HepG2 (cell line): ENCODE measurements around the gene RSBN1L. TPM values are rescaled to one million over a fixed set of nuclear protein-coding genes. Genes with fewer than 3 reads are reported as not detected.

Source experiments
- BCL3 ChIP-seq: sonication (generic); formaldehyde crosslinking; IDR thresholded peaks from 2 replicates; pipeline ENCODE4 v1.5.1; 2020; ENCODE audit warnings: mild to moderate bottlenecking, missing genetic modification reagents, moderate library complexity
- EED ChIP-seq: sonication (generic); formaldehyde crosslinking; IDR thresholded peaks from 2 replicates; pipeline ENCODE4 v1.5.0; 2020; ENCODE audit warnings: mild to moderate bottlenecking, missing genetic modification reagents
- FIP1L1 ChIP-seq: fragments of 200-400 bp; formaldehyde crosslinking; IDR thresholded peaks from 2 replicates; pipeline ENCODE4 v1.6.1; 2018; ENCODE audit warnings: low read depth, mild to moderate bottlenecking, low read length, moderate library complexity, borderline replicate concordance; ENCODE audit not compliant: insufficient read depth
- FOXK1 ChIP-seq: sonication (generic); formaldehyde crosslinking; IDR thresholded peaks from 2 replicates; pipeline ENCODE4 v1.4.0; 2020; ENCODE audit warnings: low read depth, missing genetic modification reagents, borderline replicate concordance
- GPN1 ChIP-seq: sonication (generic); formaldehyde crosslinking; IDR thresholded peaks from 2 replicates; pipeline ENCODE4 v1.5.1; 2020; ENCODE audit warnings: missing genetic modification reagents, borderline replicate concordance
- IRF1 ChIP-seq: sonication (generic); formaldehyde crosslinking; IDR thresholded peaks from 2 replicates; pipeline ENCODE4 v1.4.0; 2020; ENCODE audit warnings: low read depth, mild to moderate bottlenecking, missing genetic modification reagents
- KDM3A ChIP-seq: IDR thresholded peaks from 2 replicates; pipeline ENCODE4 v1.6.1; 2018; ENCODE audit warnings: low read depth, missing compliant biosample characterization
- KLF11 ChIP-seq: IDR thresholded peaks from 2 replicates; pipeline ENCODE4 v1.6.1; 2016; ENCODE audit warnings: missing compliant biosample characterization
- MATR3 ChIP-seq: sonication (generic); formaldehyde crosslinking; IDR thresholded peaks from 2 replicates; pipeline ENCODE4 v1.4.0; 2020; ENCODE audit warnings: missing genetic modification reagents
- MXD1 ChIP-seq: sonication (generic); formaldehyde crosslinking; IDR thresholded peaks from 2 replicates; pipeline ENCODE4 v1.4.0; 2020; ENCODE audit warnings: mild to moderate bottlenecking, missing genetic modification reagents
- NPAS2 ChIP-seq: sonication (generic); formaldehyde crosslinking; IDR thresholded peaks from 2 replicates; pipeline ENCODE4 v1.8.0; 2022; ENCODE audit warnings: mild to moderate bottlenecking, missing genetic modification reagents, borderline replicate concordance
- SMAD1 ChIP-seq: sonication (generic); formaldehyde crosslinking; IDR thresholded peaks from 2 replicates; pipeline ENCODE4 v1.4.0; 2020; ENCODE audit warnings: missing genetic modification reagents, low read depth, mild to moderate bottlenecking, borderline replicate concordance
- STAG1 ChIP-seq: sonication (generic); formaldehyde crosslinking; IDR thresholded peaks from 2 replicates; pipeline ENCODE4 v1.4.0; 2020; ENCODE audit warnings: missing genetic modification reagents
- TOE1 ChIP-seq: sonication (generic); formaldehyde crosslinking; IDR thresholded peaks from 2 replicates; pipeline ENCODE4 v1.4.0; 2020; ENCODE audit warnings: mild to moderate bottlenecking, missing genetic modification reagents
- XRCC5 ChIP-seq: fragments of 200-400 bp; formaldehyde crosslinking; optimal IDR thresholded peaks from 2 replicates; pipeline ENCODE3; 2017; ENCODE audit warnings: mild to moderate bottlenecking, low read length
- ZNF205 ChIP-seq: IDR thresholded peaks from 2 replicates; pipeline ENCODE4 v1.6.1; 2018; ENCODE audit warnings: missing biosample characterization, missing genetic modification reagents
- ZNF260 ChIP-seq: sonication (generic); formaldehyde crosslinking; IDR thresholded peaks from 2 replicates; pipeline ENCODE4 v1.4.0; 2020; ENCODE audit warnings: missing genetic modification reagents, low read depth, mild to moderate bottlenecking, borderline replicate concordance
- ZNF343 ChIP-seq: sonication (generic); formaldehyde crosslinking; IDR thresholded peaks from 2 replicates; pipeline ENCODE4 v1.4.0; 2020; ENCODE audit warnings: mild to moderate bottlenecking, missing genetic modification reagents
- ZNF383 ChIP-seq: sonication (generic); formaldehyde crosslinking; IDR thresholded peaks from 2 replicates; pipeline ENCODE4 v1.4.0; 2020; ENCODE audit warnings: missing genetic modification reagents, mild to moderate bottlenecking, borderline replicate concordance
- ZNF550 ChIP-seq: sonication (generic); formaldehyde crosslinking; IDR thresholded peaks from 2 replicates; pipeline ENCODE4 v1.4.0; 2020; ENCODE audit warnings: mild to moderate bottlenecking, missing genetic modification reagents, borderline replicate concordance
- ZNF562 ChIP-seq: sonication (generic); formaldehyde crosslinking; IDR thresholded peaks from 2 replicates; pipeline ENCODE4 v1.8.0; 2022; ENCODE audit warnings: missing genetic modification reagents, borderline replicate concordance
- ZNF670 ChIP-seq: sonication (generic); formaldehyde crosslinking; IDR thresholded peaks from 2 replicates; pipeline ENCODE4 v1.8.0; 2022; ENCODE audit warnings: mild to moderate bottlenecking, missing genetic modification reagents, borderline replicate concordance
- ZNF709 ChIP-seq: sonication (generic); formaldehyde crosslinking; IDR thresholded peaks from 2 replicates; pipeline ENCODE4 v1.5.0; 2020; ENCODE audit warnings: mild to moderate bottlenecking, missing genetic modification reagents
- ZNF740 ChIP-seq: sonication (generic); formaldehyde crosslinking; IDR thresholded peaks from 2 replicates; pipeline ENCODE4 v1.4.0; 2020; ENCODE audit warnings: missing genetic modification reagents
- ZNF775 ChIP-seq: sonication (generic); formaldehyde crosslinking; IDR thresholded peaks from 2 replicates; pipeline ENCODE4 v1.4.0; 2020; ENCODE audit warnings: missing genetic modification reagents, mild to moderate bottlenecking, moderate library complexity, borderline replicate concordance
- polyA plus RNA-seq, 8 experiments: library from polyadenylated mRNA; depleted of rRNA in 3 of 8; stranded (reverse) in 7 of 8; unstranded in 1 of 8; fragments of >200 nt; fragmentation: Illumina TruSeq in 4 of 8; extraction: Trizol in 4 of 8; gene quantifications; 2 replicates each; pipeline versions ENCODE4 v1.2.1 to v1.2.3, GENCODE V29; 2011 to 2016; ENCODE audit warnings: low read depth in 4 of 8, missing spikeins in 1 of 8, mixed read lengths in 1 of 8; ENCODE audit not compliant: insufficient read depth in 1 of 8
- total RNA-seq, 5 experiments: library from RNA; depleted of rRNA; stranded (reverse); fragments of >200 nt; fragmentation: Illumina TruSeq; extraction: Trizol; gene quantifications; 2 replicates each; pipeline ENCODE4 v1.2.3, GENCODE V29; 2016; ENCODE audit warnings: low read depth in 1 of 5
- TF ChIP-seq, protein P1 (sequence below): sonication (generic); formaldehyde crosslinking; IDR thresholded peaks from 2 replicates; pipeline ENCODE4 v1.5.1; 2020; ENCODE audit warnings: mild to moderate bottlenecking, missing genetic modification reagents, borderline replicate concordance

Gene RSBN1L
- total and polyA plus RNA-seq, 2 of the 13 experiments (the other 11 are each of a cell fraction or from before 2014, with no cell fraction given) = 7.7 to 21.3 TPM

DNA sequence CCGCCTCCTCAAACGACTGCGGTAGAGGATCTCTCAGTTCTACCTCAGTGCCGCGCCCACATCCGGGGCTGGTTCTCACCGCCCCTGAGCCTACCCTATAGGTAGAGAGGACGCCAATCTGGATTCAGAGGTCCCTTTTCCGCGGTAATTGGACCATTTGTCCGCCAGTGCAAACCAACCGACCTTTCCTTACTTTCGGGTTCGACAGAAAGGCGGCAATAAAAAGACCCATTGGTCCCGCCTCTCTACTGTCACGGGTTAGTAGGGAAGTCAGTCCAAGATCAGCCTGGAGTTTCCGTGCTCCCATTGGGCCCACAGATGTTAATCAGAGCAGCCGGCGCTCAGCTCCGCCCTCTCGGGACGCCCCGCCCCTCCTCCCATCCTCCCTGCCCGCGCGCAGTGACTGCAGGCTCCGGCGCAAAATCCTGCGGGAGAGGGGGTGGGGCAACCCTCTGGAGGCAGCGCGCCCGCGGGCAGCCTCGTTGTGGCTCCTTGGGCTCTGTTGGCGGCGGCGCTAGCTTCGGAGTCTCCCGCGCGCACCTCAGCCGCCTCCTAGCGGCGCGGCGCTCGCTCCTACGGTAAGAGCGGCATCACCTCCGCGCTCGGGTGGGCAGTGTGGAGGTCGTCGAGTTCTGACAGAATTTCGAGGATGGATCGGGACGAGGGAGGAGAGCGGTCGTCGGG is 102.3 kb downstream of the RSBN1L start, which contains the start of the genes PHTF2 and TMEM60 (continued):
- TF ChIP-seq NPAS2 (no peak), ZNF709 (CRISPR knock-in tag) (peak; percentile 63; the same call in 1 of the 2 replicates), ZNF740 (CRISPR knock-in tag) (no peak), ZNF260 (CRISPR knock-in tag) (no peak), IRF1 (CRISPR knock-in tag) (no peak; the same call in 1 of the 2 replicates), KLF11 (CRISPR knock-in tag) (0 out of 2 replicates have a peak, but pooled peaks have one; percentile 29), BCL3 (peak; percentile 34; the same call in 1 of the 2 replicates), TOE1 (CRISPR knock-in tag) (no peak), ZNF562 (no peak), GPN1 (CRISPR knock-in tag) (no peak), MXD1 (CRISPR knock-in tag) (0 out of 2 replicates have a peak, but pooled peaks have one; percentile 0), FOXK1 (no peak), ZNF550 (no peak), XRCC5 (peak; percentile 36), MATR3 (CRISPR knock-in tag) (no peak), STAG1 (CRISPR knock-in tag) (peak; percentile 52), ZNF775 (CRISPR knock-in tag) (no peak), ZNF343 (CRISPR knock-in tag) (no peak), ZNF670 (CRISPR knock-in tag) (no peak), EED (peak; percentile 25; the same call in 1 of the 2 replicates), ZNF205 (CRISPR knock-in tag) (peak; percentile 62; the same call in 1 of the 2 replicates), ZNF383 (CRISPR knock-in tag) (peak; percentile 100), KDM3A (peak; percentile 46; the same call in 1 of the 2 replicates), SMAD1 (CRISPR knock-in tag) (no peak), FIP1L1 (no peak)
- TF ChIP-seq, protein P1, sequence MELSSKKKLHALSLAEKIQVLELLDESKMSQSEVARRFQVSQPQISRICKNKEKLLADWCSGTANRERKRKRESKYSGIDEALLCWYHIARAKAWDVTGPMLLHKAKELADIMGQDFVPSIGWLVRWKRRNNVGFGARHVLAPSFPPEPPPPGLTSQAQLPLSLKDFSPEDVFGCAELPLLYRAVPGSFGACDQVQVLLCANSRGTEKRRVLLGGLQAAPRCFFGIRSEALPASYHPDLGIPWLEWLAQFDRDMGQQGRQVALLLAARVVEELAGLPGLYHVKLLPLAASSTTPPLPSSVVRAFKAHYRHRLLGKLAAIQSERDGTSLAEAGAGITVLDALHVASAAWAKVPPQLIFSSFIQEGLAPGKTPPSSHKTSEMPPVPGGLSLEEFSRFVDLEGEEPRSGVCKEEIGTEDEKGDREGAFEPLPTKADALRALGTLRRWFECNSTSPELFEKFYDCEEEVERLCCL (CRISPR knock-in tag) = no peak
